ENCODE measurements around the gene MEMO1.

The MEMO1 gene

DNA sequence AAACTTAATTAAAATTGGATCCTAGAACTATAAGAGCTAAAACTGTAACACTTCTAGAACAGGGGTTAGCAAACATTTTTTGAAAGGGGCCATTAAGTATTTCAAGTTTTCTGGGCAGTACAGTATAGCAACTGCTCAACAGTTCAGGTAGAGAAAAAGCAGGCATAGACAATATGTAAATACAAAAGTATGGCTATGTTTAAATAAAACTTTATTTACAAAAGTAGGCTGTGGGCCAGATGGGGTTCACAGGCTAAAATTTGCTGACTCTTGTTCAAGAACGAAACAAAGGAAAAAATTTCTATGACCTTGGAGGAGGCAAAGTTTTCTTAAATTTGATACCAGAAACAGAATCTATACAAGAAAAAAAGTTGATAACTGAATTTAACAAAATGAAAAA is 114.5 kb downstream of the MEMO1 start:
- no peak overlapping the region for H3K4me3 ChIP-seq (ENCODE audit: low read depth, low read length)
- no peak for TF ChIP-seq MYC (IDR thresholded peaks at IDR 0.05; ENCODE audit: low read depth, low read length)
- TF ChIP-seq, protein P1, sequence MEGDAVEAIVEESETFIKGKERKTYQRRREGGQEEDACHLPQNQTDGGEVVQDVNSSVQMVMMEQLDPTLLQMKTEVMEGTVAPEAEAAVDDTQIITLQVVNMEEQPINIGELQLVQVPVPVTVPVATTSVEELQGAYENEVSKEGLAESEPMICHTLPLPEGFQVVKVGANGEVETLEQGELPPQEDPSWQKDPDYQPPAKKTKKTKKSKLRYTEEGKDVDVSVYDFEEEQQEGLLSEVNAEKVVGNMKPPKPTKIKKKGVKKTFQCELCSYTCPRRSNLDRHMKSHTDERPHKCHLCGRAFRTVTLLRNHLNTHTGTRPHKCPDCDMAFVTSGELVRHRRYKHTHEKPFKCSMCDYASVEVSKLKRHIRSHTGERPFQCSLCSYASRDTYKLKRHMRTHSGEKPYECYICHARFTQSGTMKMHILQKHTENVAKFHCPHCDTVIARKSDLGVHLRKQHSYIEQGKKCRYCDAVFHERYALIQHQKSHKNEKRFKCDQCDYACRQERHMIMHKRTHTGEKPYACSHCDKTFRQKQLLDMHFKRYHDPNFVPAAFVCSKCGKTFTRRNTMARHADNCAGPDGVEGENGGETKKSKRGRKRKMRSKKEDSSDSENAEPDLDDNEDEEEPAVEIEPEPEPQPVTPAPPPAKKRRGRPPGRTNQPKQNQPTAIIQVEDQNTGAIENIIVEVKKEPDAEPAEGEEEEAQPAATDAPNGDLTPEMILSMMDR (IDR thresholded peaks at IDR 0.05; ENCODE audit: low read depth, low read length): no peak
- no peak for TF ChIP-seq POLR2A (IDR thresholded peaks at IDR 0.05; ENCODE audit: extremely low read depth, insufficient read length)
- TF ChIP-seq, protein P2, sequence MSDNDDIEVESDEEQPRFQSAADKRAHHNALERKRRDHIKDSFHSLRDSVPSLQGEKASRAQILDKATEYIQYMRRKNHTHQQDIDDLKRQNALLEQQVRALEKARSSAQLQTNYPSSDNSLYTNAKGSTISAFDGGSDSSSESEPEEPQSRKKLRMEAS (IDR thresholded peaks at IDR 0.05; ENCODE audit: low read depth, low read length): no peak
- no peak for DNase-seq (ENCODE audit: low read depth)

- TF ChIP-seq POLR2A (IDR thresholded peaks at IDR 0.05; ENCODE audit: extremely low read depth, insufficient read length) (no peak), MYC (IDR thresholded peaks at IDR 0.05; ENCODE audit: low read depth, low read length) (no peak)
- TF ChIP-seq, protein P1 (IDR thresholded peaks at IDR 0.05; ENCODE audit: low read depth, low read length): no peak
- TF ChIP-seq, protein P2 (IDR thresholded peaks at IDR 0.05; ENCODE audit: low read depth, low read length): no peak
- no peak for DNase-seq (ENCODE audit: low read depth)
- H3K4me3 ChIP-seq (ENCODE audit: low read depth, low read length): no peak overlapping the region
These were observed 116.2 kb downstream of the MEMO1 start for GRCh38 chr2:31894656-31895055.

DNA sequence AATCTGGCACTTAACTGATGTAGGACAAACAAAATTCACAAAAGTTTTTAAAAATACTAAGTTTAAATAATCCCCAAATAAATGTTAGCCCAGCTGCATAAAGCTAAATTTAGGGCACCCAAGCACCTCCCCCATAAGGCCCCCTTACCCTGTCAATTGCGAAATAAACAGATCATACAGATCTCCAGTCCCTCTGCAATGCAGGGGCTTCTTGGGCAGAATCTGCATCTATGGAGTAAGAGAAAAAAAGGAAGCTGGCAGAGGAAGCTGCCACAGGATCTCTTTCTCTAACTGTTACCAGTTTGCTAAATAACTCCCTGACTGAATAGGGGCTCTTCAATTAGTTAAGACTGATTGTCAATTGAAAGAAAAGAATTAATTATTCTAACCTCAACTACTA is 117.7 kb downstream of the MEMO1 start:
- TF ChIP-seq, protein P2 (IDR thresholded peaks at IDR 0.05; ENCODE audit: low read depth, low read length): peak; percentile 40
- no peak for TF ChIP-seq MYC (IDR thresholded peaks at IDR 0.05; ENCODE audit: low read depth, low read length)
- DNase-seq (ENCODE audit: low read depth): peak; percentile 94
- H3K4me3 ChIP-seq (ENCODE audit: low read depth, low read length): peak overlapping the region; percentile 40

- DNase-seq (ENCODE audit: low read depth): no peak
- no peak overlapping the region for H3K4me3 ChIP-seq (ENCODE audit: low read depth, low read length)
- no peak for TF ChIP-seq POLR2A (IDR thresholded peaks at IDR 0.05; ENCODE audit: extremely low read depth, insufficient read length)
These were observed 121.8 kb downstream of the MEMO1 start for GRCh38 chr2:31889044-31889443.

GRCh38 chr2:31888550-31888949 is 122.3 kb downstream of the MEMO1 start:
- TF ChIP-seq, protein P2 (IDR thresholded peaks at IDR 0.05; ENCODE audit: low read depth, low read length): no peak
- TF ChIP-seq, protein P1 (IDR thresholded peaks at IDR 0.05; ENCODE audit: low read depth, low read length): no peak
- TF ChIP-seq MYC (IDR thresholded peaks at IDR 0.05; ENCODE audit: low read depth, low read length): no peak
- TF ChIP-seq POLR2A (IDR thresholded peaks at IDR 0.05; ENCODE audit: extremely low read depth, insufficient read length): no peak
- H3K4me3 ChIP-seq (ENCODE audit: low read depth, low read length): no peak overlapping the region
- peak; percentile 66 for DNase-seq (ENCODE audit: low read depth)

- H3K4me3 ChIP-seq (ENCODE audit: low read depth, low read length): no peak overlapping the region
- TF ChIP-seq MYC (IDR thresholded peaks at IDR 0.05; ENCODE audit: low read depth, low read length) (no peak), POLR2A (IDR thresholded peaks at IDR 0.05; ENCODE audit: extremely low read depth, insufficient read length) (no peak)
- TF ChIP-seq, protein P2 (IDR thresholded peaks at IDR 0.05; ENCODE audit: low read depth, low read length): no peak
- TF ChIP-seq, protein P1 (IDR thresholded peaks at IDR 0.05; ENCODE audit: low read depth, low read length): peak; percentile 34
- DNase-seq (ENCODE audit: low read depth): peak; percentile 48
These were observed 124.1 kb downstream of the MEMO1 start for GRCh38 chr2:31886700-31887099.

GRCh38 chr2:31877008-31877407 is 133.8 kb downstream of the MEMO1 start:
- DNase-seq (ENCODE audit: low read depth): no peak
- H3K4me3 ChIP-seq (ENCODE audit: low read depth, low read length): no peak overlapping the region
- TF ChIP-seq, protein P1 (IDR thresholded peaks at IDR 0.05; ENCODE audit: low read depth, low read length): no peak
- TF ChIP-seq MYC (IDR thresholded peaks at IDR 0.05; ENCODE audit: low read depth, low read length) (no peak), POLR2A (IDR thresholded peaks at IDR 0.05; ENCODE audit: extremely low read depth, insufficient read length) (no peak)
- TF ChIP-seq, protein P2 (IDR thresholded peaks at IDR 0.05; ENCODE audit: low read depth, low read length): no peak

Data from NB4 (cell line).